SHP77 (cell line): ENCODE results near the gene GNB1L.
"Not testable (repeated sequence)": the region's sequence is repeated elsewhere in the genome, so short reads cannot be mapped to it uniquely, and the experiment has no call there.

Experiments used
- DNase-seq, 2 experiments: peaks; one replicate each; lab custom pipeline; 2025; lab: John Stamatoyannopoulos, UW

Gene GNB1L

GRCh38 chr22:19795617-19796008 is 59.1 kb downstream of the GNB1L start:
- DNase-seq: no peak

DNA sequence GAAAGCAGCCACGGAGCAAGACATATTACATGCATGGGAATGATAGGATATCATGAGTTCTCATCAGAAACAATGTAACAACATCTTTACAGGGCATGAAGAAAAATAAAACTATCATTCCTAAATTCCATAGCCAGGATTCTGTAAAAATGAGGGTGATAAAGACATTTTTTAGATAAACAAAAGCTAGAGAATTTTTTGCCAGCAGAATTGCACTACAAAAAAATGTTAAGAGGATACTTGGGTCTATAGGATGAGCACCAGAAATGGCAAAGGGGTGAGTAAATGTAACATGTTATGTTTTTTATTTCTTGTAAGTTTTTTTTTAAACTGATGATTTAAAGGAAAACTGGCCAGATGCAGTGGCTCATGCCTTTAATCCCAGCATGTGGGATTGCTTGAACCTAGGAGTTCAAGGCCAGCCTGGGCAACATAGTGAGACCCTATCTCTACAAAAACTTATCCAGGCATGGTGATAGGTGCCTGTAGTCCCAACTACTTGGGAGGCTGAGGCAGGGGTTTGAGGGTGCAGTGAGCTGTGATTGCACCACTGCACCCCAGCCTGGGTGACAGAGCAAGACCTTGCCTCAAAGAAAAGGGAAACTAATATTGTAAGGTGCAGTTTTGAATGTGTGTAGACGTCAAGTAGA is 60.9 kb downstream of the GNB1L start:
- DNase-seq: no peak

GRCh38 chr22:19793161-19793560 is 61.5 kb downstream of the GNB1L start:
- no peak for DNase-seq

- DNase-seq: not testable (repeated sequence)
These were observed 62.2 kb downstream of the GNB1L start for GRCh38 chr22:19792383-19792896.

- no peak for DNase-seq
These were observed 62.8 kb downstream of the GNB1L start for GRCh38 chr22:19791894-19792293.

DNA sequence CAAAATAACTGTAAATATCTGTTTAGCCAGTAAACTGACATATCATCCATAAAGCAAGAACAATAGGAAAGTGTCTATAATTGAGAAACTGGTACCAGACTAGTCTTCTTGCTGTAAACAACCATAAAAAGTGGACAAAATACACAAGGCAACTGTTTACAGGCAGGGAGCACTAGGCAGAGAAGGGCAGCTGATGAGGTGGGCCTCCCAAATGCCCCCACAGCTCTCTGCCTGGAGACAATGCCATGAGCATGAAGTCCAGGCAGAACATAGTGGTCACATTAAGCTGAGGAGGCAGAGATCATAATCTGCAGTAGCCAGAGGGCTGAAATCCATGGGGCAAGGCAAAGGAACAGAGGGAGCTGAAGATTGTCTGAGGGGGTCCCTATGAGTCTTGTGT is 63.4 kb downstream of the GNB1L start:
- no peak for DNase-seq

DNA sequence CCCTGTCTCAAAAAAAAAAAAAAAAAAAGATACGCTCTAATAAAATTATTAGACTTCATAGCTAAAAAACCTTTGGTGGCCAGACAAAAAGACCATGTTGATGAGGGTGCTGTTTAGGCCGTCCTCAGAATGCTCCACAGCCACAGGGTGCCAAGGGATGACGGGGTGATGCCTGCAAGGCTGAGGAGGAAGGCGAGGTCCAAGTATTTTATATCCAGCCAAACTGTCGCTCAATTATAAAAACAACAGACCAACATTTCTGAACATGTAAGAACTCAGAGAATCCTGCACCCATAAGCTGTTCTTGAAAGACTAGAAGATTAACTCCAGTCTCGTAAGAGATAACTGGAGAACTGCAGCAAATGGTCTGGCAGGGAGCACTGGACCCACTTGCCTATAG is 64.8 kb downstream of the GNB1L start:
- no peak for DNase-seq

- no peak for DNase-seq
These were observed 65.3 kb downstream of the GNB1L start for GRCh38 chr22:19789406-19789805.

GRCh38 chr22:19788661-19789225 is 65.9 kb downstream of the GNB1L start:
- no peak for DNase-seq

DNA sequence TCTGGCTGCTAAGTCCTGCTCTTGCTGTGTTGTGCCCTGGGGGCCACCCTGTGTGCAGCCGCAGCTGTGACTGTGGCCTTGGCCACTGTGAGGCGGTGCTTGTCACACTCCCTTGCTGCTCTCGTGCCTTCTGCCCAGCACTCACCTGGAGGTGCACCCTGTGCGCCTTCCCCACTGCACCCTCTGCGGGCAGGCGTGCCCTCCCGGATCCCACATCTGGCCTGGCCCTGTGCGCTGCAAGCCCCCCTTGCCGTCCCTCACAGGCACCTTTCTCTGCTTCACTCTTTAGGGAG is 66.9 kb downstream of the GNB1L start:
- DNase-seq: no peak

- no peak for DNase-seq
These were observed 67.5 kb downstream of the GNB1L start for GRCh38 chr22:19786959-19787848.

DNA sequence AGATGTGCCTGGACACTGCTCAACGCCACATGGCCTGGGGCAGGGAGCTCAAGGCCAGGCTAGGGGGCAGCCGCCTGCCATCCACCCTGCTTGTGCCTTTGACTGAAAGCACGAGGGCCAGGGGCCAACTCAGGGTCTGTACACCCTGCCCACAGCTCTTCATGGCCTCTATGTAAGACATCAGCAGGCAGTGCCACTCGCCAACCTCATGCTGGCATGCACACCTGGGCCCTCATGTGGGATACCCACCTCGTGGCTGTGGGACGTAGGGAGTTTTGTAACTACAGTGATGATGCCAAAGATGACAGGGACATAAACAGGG is 68.4 kb downstream of the GNB1L start:
- DNase-seq: no peak

DNA sequence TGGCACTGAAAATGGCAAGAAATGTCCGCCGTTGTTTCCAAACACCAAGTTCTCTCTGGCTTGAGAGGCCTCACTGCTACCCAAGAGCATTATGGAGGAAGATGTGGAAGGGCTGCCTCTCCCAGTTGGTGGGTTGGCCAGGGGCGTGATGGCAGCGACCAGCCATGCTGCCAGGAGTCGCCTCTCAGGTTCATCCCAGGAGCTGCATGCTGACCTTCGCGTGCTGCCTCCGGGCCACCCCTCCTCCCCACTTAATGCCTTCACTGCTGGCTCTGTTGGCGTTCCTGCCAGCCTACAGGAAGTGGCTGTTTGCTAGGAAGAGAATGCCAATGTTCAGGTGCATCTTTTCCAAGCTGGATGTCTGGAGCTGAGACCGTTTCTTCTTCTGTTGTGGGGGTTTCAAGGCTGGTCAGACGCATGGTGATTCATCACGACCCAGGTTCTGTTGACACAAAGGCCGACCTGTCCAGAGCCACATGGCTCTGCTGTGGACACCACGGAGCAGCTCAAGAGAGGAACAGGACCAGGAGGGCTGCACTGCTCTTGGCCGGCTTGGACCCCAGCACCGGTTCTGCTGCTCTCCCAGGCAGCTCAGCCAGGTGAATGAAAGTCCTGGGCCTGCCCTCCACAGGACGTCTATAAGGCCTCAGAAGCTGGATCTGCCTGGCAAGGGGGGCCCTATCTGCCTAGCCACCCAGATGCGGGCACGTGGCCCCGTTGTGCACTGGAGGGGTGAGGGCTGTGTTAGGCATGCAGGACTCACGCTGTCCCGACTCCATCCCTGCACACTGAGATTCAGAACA is 69.0 kb downstream of the GNB1L start:
- no peak for DNase-seq

DNA sequence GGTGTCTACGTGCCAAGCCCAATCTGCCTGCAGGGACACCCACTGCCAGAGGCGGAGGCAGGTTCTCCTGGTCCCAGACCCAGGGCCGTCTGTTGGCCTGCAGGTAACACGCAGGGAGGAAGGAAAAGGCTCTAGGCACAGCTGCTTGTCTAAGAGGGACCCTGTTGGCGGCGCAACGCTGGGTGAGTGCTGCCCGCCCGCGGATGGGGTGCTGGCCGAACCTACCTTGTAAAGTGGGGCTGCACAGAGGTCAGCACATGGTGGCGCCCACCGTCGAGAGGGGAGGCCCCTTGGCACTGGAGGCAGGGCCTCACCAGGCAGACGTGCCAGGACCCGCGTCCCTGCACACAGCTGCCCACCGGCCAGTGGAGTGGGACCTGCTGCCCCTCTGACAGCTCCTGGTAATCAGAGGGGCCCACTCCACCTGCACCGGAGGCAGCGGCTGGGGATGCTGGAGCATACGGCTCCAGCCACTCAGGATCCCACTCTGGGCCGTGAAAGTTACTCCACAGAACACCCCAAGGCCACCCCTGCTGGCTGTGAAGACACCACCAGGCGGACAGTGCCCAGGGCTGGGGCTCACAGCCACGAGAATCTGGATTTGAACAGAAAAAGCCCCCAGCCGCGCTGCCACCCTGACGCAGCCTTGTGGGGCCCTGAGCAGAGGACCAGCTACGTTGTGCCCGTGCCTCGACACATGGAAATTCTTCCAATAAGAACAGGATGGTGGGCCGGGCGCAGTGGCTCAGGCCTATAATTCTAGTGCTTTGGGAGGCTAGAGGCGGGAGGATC is 70.1 kb downstream of the GNB1L start:
- DNase-seq: no peak

DNA sequence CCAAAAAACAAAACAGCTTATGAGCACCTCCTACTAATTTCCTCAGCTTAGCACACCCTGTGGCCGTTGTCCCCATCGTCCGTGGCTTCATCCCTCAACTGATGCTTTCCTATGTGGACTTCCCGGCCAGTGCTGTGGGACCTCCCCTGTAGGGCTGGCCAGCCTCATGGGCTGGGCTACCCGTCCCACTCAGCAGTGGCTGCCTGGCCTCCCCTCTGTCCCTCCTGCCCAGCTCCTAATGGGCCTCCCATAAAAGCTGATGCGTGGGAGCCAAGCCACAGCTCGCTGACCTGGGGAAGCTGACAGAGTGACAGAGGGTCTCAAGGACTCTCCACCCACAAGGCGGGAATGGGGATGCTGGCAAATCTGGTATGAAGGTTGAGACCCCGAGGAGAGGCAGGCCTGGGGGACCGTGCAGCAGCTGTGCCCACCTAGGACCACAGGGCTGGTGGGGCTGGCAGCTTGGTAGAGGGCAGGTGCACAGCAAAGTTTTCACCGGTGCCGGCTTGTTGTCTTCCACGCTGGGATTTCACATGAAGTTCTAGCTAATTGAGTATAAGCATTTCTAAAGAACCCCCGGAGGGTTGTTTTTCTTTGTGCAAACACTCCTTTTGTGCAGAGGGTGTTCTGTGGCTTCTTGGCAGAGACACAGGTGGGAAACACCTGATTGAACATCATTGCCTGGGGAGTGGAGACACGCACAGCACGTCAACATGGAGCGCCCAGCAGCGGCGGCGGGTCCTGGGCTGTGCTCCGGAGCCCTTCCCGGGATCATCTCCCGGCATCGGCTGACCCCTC is 70.9 kb downstream of the GNB1L start:
- DNase-seq: no peak

GRCh38 chr22:19782533-19782932 is 72.1 kb downstream of the GNB1L start:
- no peak for DNase-seq

GRCh38 chr22:19779685-19780268 is 74.9 kb downstream of the GNB1L start:
- no peak for DNase-seq

- no peak for DNase-seq
These were observed 75.7 kb downstream of the GNB1L start for GRCh38 chr22:19779011-19779421.

GRCh38 chr22:19777192-19777591 is 77.5 kb downstream of the GNB1L start:
- DNase-seq: not testable (repeated sequence)

DNA sequence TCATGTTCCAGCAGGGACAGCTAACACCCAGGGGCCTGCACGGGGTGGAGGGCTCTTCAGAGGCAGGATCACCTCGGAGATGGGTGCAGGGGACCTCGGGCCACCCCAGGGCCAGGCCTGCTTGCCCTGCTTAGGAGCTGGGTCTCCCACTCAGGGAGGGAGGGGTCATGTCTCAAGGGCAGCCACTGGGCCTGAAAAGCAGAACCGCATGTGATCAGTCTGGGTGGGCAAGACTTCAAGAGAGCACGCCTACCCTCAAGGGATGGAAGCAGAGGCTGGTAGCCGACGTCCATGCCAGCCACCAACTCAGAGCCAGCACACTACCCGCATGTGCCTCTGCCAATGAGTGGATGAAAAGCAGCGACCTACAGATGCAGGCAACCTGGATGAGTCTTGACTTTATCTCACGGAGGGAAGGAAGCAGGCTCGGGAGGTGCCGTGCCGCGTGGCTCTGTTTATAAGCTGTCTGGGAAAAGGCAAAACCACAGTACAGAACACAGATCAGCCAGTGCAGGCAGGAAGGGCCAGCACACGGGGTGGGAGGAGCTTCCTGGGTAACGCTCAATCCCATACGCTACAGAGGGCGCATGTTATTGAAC is 78.1 kb downstream of the GNB1L start:
- DNase-seq: no peak
